CD4-positive, alpha-beta T cell treated with Interleukin-21 for 1 hour (primary cell): ENCODE results near the gene MRGPRF.
"Not testable (repeated sequence)": the region's sequence is repeated elsewhere in the genome, so short reads cannot be mapped to it uniquely, and the experiment has no call there.

Experiments used
- DNase-seq: peaks from one replicate; pipeline ENCODE4 v3.0.0-alpha.2; 2020

The MRGPRF gene

DNA sequence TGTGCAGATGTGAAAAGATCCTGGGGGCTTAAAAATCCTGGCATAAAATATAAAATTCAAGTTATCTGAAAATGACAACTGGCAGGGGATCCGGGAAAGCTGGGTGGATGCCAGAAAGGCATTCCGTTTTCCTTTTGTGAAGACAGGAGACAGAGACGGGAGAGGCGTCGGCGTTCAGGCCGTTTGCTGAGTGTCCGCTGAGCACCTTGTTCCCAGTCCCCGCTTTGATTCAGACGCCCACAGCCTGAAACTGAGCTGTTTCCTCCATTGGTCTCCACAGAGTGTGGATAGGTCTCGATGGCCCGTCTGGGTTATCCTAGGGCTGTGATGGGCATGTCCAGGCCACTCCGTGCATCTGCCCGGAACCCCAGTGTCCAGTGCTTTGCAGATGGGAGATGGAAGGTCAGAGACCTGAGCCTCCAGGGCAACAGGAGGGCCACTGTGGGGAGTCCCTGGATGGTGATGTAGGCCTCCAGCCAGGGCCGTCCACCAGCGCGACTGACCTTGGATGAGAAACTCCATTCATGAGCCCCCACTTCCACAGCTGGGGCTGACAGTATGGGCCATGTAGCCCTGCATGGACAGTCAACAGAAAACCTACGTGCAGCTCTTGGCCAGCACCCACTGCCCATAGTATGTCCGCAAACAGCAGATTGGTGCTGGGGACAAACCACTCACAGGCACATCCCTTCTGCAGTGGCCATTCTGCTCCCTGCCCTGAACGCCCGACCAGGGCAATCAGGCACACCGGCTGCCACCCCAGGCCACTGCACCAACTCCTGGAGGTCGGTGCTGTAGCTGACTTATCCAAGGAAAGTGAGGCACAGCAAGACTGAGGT lies 11.6 kb downstream of the MRGPRF start:
- no peak for DNase-seq

DNA sequence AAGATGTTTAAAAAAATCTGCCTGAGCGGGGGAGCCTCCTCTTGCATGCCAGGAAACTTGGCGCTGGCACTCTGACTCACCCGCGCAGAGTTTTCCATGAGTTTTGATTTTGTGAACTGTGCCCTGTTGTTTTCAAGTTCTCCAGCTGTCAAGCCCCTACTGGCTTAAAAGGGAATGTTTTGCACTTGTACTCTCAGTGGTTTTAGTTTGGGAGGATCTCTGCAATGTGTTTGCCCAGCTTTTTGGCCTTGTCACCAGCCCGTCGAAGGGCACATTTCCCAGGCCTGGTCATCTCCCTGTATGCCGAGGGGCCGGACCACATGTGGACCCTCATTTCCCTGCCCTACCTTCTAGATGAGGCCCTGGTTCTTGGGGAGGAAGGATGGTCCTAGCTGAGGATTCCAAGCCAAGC lies 12.2 kb downstream of the MRGPRF start:
- no peak for DNase-seq

DNA sequence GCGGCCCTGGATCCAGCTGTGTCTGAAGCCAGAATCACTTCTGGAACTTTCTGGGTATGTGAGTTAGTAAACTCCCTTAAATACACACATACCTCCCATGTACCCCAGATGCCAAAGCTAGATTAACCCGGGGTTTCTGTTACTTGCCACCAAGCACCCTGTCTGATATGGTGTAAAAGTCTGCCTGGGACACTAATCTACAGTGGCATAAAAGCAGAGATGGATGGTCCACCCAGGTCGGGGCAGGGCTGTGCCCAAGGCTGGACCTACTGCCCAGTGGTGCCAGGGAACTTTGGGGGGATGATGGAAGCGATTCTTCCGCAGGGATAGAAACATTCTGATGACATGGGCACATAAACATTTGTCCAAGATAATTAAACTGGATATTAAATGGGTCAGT lies 12.7 kb downstream of the MRGPRF start:
- DNase-seq, result no peak

DNA sequence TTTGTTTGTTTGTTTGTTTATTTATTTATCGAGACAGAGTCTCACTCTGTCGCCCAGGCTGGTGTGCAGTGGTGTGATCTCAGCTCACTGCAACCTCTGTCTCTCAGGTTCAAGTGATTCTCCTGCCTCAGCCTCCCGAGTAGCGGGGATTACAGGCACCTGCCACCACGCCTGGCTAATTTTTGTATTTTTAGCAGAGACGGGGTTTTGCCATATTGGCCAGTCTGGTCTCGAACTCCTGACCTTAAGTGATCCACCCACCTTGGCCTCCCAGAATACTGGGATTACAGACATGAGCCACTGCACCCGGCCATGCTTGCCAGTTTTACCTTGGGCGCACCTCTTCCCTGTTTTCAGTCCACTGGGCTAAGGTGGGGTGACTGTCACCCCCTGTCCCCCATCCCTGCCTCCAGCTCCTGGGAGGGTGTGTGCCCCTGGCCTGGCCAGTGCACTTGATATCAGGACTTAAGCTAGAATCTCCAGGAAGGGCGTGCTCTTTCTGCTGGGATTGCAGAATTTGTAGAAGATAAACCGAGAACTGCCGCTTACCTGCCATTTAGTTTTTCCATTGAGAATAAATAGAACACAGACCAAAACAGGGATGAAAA lies 13.2 kb downstream of the MRGPRF start:
- DNase-seq, result not testable (repeated sequence)

DNA sequence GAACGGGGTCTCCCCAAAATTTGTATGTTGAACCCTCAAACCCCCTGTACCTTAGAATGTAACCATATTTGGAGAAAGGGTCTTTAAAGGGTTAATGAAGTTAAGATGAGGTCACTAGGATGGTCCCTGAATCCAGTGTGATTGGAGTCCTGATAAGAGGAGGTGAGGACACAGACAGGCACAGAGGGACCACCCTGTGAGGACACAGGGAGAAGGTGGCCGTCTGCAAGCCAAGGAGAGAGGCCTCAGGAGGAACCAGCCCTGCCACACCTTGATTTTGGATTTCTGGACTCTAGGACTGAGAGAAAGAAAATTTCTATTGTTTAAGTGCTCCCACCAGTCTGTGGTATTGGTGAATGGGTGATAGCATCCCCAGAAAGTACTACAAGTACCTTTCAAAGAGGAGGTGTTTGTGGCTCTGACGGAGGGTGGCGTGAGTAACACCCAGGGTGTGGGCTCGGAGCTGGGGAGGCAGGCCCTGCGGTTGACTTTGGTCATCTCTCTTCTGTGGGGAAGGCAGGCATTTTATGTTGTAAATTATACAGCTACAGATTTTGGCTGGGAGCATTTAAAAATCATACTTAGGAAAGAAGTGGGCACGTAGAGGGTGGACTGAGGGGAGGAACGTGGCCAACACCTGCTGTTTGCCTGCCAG lies 13.8 kb downstream of the MRGPRF start:
- DNase-seq, result no peak

DNA sequence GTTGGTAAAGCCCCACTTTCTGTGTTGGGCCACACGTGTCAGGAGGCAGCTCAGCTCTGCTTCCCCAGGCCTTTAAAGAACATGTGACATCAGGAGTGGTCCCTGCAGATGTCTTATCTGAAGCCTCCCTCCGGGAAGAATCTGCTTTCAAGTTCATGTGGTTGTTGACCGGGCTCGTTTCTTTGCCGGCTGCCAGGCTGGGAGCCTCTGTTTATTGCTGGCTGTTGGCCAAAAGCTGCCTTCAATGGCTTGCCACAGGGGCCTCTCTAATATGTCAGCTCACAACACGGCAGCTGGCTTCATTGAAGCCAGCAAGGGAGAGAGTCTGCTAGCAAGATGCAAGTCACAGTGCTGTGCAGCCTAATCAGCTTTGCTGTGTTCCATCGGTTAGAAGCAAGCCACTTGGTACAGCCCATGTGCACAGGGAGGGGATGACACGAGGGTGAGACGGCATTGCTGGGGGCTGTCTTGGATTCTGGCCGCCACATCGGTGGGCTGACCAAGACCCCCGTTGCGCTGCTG lies 14.6 kb downstream of the MRGPRF start:
- no peak for DNase-seq

DNA sequence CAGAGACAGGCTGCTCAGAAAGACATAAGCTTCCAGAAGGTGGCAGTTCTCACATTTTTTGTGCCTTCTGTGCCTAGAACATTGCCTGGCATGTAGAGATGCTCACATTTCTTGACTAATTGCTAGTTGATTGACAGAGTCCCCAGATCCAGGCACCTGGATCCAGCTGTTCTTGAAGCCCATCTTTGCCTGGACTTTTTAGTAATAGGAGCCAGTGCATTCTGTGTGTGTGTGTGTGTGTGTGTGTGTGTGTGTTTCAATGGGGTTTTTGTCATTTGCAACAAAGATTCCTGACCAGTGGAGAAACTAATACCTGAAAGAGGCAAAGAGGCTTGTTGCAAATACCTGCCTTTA lies 15.1 kb downstream of the MRGPRF start:
- DNase-seq, result no peak

DNA sequence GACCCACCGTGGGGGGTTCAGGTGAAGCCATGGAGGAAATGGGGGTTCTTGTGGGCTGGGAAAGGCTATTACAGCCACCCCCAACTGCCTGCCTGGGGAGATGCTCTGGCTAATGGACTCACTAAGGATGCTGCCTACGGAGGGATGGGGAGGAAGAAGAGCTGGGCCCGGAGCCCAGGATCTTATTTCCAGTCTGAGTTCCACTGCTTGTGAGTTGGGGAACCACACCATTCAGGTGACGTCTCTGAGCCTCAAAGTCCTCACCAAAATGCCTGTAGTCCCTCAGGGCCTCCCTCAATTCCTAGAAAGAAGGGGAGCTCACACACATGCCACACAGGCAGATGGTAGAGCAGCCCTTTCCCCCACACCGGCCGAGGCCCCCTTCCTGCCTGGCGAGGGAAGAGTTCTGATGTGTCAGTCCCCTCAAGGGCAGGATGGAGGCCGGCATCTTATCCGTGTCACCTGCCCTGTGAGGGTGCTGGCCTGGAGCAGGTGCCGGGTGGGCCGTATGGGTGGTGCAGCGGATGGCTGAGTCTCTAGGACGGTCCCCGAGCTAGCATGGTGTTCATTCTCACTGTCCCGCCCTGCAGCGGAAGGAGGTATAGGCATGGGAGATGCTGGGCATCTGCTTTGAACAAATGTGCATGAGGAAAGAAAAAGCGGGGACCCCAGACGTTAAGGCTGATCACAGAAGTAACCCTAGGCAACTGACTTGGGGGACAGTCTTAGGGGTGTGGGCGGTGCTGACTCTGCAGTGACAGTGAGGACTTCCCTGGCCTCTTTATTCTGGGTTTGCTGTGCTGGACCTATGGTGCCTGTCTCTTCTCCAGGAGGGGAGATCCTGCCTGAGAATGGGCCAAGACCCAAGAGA lies 15.7 kb downstream of the MRGPRF start:
- DNase-seq, result no peak

DNA sequence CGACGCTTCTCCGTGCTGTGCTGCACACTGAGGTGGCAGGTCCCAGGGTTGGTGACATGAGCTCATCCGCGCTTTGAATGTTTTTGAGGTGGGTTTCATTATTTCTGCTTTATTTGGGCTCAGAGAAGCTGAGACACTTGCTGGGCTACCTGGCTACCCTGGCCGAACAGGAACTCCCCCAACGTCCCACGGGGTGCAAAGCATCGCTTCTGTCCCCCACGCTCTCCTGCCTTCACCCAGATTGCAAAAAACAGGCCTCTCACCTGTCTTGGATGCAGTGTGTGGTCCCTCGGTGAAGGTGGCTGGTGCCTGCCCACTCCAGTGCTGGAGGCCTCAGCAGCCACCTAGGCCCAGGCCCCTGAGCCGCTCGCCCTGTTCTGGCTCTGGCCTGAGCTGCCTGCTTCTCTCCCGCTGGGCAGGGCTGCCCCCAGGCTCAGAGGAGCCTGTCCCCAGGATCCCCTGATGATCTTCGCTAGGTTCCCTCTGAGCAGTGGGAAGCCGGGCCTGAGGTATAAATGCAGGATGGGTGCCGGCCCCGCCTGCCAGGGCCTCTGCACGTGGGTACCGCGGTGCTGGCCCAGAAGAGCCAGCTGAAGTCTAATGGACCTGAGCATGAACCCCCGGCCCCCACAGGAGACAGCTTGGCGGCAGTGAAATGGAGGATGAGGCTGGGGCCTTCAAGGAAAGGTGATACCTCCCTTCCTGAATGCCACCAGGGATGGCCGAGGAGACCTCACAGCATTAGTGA lies 16.5 kb downstream of the MRGPRF start:
- DNase-seq, result no peak

DNA sequence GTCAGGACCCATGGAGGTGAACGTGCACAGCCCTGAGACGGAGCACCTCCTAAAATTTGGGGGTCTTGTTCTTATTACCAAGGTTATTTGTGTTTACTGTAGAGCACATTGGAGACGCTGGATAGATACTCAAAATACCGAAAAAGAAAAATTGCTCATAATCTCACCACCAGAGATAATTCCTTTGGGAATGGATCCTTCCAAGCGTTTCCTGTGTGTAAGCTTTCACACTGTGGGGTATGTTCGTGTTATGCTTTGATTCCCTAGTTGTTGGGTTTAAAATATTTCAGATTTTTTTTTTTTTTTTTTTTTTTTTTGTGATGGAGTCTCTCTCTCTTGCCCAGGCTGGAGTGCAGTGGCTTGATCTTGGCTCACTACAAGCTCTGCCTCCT lies 18.2 kb downstream of the MRGPRF start:
- DNase-seq, result no peak

DNA sequence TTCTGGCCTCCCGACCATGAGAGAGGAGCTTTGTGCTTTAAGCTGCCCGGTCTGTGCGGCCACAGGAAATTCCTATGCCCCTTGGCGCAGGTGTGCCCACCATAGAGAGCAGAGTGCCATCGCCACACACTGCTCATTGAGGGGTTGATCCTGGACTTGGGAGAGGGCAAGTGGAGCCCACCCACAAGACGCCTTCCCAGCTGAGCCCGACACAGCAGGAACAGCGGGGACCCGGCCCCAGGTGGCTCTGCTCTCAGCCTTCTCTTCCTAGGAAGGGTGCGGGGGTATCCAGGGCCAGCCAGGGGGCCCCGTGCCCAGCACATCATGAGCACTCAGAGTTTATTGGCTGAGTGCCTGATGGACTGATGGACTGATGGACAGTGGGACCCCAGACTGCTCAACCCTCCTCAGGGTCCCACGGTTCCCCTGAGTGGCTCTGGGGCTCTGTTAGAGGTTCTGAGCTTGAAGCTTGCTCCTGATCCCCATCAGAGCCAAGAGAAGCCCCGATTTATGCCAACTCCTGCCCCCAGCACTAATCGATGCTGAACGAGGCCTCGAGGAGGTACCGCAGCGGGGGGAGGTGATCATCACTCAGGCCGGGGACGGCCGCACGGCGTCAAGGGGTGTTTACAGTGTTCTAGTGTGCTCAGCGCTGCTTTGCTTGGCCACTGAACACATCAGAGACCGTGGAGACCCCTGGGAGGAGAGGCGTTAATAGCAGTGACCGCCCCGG lies 18.7 kb downstream of the MRGPRF start:
- DNase-seq, result no peak

DNA sequence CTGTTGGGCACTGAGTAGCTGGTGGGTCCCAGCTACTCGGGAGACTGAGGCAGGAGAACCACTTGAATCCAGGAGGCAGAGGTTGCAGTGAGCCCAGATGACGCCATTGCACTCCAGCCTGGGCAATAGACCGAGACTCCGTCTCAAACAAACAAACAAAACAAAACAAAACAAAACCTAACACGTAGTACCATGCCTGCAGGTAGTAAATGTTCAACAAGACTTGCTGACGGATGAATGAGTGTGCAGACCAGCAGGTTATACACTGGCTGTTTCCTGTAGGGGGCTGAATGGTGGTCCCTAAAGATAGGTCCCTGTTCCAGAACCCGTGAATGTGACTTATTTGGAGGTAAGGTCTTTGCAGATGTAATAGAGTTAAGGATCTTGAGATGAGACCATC lies 19.5 kb downstream of the MRGPRF start:
- DNase-seq, result no peak

DNA sequence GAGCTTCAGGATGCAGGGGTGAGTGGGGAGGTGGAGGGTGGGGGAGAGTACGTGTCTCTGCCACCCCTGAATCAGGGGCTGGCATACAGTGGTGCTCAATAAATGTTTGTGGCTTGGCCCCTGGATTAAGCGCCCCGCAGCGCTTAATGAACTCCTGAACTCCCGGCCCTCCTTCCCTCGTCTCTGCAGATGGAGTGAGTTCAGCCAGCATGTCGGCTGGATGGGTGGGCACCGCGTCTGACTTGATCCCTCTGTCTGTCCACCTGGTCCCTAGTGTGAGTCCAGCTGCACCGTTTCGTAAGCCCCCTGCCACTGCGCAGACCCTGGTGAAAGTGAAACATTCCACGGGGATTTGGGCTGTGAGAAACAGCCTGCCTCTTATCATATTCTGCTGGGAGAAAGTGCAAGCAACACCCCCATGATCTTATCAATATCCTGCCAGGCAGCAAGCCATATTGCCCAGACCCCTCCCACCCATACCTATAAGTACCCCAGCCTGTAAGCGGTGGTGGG lies 20.2 kb downstream of the MRGPRF start:
- DNase-seq, result no peak

DNA sequence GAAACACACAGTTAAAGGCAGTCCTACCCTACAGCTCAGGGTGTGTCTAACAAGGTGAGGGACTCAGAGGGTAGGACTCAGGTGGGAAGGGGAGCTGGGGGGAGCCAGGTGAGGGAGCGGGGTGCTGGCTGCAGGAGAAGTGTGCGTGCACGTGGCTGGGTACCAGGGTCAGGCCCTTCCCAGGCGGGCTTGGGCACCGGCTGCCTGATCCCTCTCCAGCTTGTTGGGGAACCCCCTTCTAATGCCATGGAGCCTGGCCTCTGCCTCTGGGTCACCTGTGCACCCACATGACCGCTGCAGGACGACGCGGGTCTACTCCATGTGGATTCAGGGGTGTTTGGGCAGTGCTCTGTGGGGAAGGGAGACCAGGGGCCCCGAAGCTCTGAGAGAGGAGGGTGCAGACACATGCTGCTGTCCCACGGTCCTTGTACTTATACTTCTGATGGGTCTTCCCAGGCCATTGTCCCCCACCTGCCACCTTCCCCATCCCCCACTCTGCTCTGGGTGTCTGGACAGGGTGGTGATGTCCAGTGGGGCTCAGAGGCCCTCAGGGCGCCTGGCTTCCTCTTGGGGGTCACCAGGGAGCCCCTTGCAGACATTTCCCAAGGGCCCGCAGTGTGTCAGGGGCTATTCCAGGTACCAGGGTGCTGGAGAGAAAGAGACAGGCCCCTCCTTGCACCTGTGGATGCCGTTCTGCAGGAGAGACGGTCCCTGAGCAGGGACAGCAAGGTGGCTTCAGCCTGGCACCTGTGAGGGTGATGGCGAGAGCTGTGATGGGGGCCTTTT lies 21.9 kb downstream of the MRGPRF start:
- DNase-seq, result no peak

DNA sequence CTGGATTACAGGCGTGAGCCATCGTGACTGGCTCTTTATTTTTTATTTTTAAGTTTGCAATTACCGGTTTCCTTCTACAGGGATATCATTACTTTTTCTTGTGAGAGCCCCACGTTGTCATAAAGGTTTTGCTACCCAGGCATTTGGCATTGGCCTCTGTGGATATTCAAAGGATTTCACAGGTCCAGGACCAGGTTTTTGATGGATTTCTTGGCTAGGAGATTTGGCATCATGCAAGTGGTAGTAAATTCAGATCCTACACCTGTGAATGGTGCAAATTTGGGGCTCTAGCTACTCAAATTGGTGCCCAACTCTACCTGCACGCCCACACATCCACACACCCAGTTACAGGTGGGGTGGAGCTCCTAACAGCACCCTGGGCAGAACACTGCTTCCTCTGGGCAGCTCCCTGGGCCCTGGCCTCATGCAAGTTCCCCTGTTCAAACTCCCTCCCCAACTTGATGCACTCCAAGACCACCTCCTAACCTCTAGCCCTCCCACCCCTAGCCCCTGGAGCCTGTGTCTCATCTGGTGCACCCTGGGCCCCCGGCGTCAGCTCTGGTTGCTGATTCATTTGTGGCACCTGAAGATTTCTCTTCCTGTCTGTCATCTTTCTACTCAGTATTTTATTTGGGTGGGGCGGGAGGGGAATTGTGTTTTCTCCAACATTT lies 23.0 kb downstream of the MRGPRF start:
- DNase-seq, result no peak

DNA sequence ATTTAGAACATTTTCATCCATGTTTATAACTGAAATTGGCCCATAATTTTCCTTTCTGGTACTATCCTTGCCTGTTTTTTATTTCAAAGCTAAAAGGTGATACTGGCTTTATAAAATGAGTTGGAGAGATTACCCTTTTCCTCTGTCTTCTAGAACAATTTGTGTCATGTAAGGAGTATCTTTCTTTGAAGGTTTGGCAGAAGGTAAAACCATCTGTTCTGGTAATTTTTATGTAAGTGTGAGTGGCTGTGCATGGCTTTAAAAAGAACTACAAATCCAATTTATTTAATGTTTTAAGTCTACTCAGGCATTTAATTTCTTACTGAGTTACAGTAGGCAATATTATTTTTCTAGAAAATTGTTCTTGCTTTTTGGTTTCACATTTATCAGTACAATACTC lies 24.6 kb downstream of the MRGPRF start:
- DNase-seq, result no peak

DNA sequence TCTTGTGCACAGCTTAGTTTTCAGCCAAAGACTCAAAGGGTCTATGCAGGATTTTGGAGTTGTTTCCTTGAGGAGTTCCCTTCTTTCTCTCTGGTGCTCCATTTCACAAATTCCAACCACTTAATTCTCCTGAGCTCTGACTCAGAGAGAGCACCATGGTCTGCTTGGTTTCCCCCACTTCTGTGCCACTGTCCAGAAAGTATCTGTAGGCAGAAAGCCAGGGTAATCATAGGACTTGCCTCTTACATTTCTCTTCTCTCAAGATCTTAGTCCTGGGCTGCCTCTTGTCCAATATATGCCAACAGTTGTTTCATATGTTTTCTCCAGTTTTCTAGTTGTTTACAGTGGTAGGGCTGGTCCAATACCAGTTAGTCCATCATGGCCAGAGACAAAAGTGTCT lies 25.8 kb downstream of the MRGPRF start:
- no peak for DNase-seq

DNA sequence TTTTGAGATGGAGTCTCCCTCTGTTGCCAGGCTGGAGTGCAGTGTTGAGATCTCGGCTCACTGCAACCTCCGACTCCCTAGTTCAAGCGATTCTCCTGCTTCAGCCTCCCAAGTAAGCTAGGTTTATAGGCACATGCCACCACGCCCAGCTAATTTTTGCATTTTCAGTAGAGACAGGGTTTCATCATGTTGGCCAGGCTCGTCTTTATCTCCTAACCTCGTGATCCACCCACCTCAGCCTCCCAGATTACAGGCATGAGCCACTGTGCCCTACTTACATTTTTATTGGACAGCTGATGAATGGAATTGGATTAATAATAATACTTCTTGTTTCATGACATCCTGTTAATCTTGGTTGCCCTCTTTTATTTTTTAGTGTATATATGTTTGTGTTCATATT lies 29.2 kb downstream of the MRGPRF start:
- DNase-seq, result no peak

DNA sequence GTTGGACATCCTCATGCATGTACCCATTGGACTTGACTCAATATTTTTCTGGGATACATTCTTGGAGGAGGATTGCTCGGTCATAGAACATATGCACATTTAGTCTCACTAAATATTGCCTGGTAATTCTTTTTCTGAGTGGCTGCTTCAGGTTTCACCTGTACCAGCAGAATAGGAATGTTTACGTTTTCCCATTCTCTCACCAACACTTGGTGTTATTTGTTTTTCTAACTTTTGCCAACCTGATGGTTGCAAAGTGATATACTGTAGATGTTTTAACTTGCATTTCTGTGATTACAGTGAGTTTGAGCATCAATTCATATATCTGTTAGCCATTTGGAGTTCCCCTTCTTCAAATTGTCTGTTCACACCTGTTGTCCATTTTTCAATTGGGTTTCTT lies 30.9 kb downstream of the MRGPRF start:
- no peak for DNase-seq

DNA sequence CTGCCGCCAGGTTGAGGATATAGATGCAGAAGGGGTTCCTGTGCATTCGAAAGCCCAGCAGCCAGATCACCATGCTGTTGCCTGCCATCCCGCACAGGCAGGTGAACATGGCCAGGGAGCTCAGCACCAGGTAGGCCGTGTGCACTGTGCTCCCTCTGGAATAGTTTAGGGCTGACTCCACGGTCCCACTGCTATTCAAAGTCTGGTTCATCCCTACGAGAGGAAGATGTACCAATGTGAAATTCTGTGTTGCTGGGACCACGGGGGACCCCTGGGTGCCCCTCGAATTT lies 32.3 kb downstream of the MRGPRF start, which contains the start of gene MRGPRD:
Gene MRGPRD, minus strand, starts transcription at position 211 of the 290 bp plus-strand sequence. Its CDS starts 0 bp downstream, at position 211.
- DNase-seq, result no peak
